HL-60 (cell line): Measurements from ENCODE around the gene ADCY5.

Experiments used
- POLR2AphosphoS5 ChIP-seq: IDR thresholded peaks from 2 replicates; pipeline ENCODE4 v1.6.1; 2012; ENCODE audit warnings: low read depth
- TF ChIP-seq, protein P1 (sequence below): IDR thresholded peaks from one replicate; pipeline ENCODE4 v1.5.1; 2011; ENCODE audit warnings: low read length, control low read depth, inconsistent platforms; ENCODE audit not compliant: insufficient read depth

DNA sequence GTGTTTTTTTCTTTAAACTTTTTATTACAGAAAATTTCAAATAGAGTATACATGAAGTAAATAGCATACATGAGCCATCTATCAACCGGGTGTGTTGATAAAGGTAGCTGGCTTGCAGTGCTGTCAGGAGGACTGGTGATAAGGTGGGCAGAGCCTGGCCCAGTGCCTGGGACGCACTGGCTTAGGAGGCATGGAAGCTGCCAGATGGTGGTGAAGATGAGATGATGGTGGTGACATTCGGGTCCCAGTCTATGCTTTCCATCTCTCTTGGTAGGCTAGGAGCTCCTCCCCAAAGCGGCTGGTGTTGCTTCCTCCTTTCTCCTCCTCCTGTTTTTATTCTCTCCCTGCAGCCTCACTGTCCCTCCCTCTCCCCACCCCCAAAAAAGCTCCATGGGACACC, 101.7 kb downstream of the ADCY5 start:
- TF ChIP-seq, protein P1, sequence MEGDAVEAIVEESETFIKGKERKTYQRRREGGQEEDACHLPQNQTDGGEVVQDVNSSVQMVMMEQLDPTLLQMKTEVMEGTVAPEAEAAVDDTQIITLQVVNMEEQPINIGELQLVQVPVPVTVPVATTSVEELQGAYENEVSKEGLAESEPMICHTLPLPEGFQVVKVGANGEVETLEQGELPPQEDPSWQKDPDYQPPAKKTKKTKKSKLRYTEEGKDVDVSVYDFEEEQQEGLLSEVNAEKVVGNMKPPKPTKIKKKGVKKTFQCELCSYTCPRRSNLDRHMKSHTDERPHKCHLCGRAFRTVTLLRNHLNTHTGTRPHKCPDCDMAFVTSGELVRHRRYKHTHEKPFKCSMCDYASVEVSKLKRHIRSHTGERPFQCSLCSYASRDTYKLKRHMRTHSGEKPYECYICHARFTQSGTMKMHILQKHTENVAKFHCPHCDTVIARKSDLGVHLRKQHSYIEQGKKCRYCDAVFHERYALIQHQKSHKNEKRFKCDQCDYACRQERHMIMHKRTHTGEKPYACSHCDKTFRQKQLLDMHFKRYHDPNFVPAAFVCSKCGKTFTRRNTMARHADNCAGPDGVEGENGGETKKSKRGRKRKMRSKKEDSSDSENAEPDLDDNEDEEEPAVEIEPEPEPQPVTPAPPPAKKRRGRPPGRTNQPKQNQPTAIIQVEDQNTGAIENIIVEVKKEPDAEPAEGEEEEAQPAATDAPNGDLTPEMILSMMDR, result no peak
- TF ChIP-seq POLR2AphosphoS5, result no peak
